Astrocyte of the spinal cord (primary cell): Measurements from ENCODE around the gene SLC16A10.

ENCODE experiments used
- DNase-seq: peaks from one replicate; pipeline ENCODE4 v3.0.0; 2011; ENCODE audit warnings: low read depth, low spot score
- H3K4me3 ChIP-seq: 2 replicates; pipeline ENCODE4 v1.5.1; 2011; ENCODE audit warnings: low read depth, mild to moderate bottlenecking, low read length, moderate library complexity
- CTCF ChIP-seq: IDR thresholded peaks from 2 replicates; pipeline ENCODE4 v1.5.1; 2012; ENCODE audit warnings: low read depth, mild to moderate bottlenecking, low read length, inconsistent platforms
- in situ Hi-C: cut with HindIII; loops from 2 replicates; pipeline ENCODE4 v1.10.0; 2017; ENCODE audit warnings: low sequenced_read_pairs

The SLC16A10 gene

DNA sequence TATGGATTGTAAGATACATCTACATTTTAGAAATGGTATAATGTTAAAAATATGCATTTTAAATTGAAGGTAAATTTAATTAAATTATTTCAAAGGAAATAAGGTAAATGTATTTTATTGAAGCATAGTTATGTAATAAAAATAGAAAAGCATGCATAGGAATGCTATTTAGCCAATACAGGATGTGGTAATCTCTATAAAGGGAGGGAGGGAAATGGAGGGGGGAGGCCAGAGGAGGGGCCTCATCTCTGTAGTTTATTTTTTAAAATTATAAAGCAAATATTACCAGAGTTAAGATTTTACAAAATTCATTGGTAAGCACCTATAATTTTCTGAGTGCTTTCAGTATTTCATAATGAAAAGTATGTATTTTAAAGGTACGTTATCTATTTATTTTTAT lies 27.2 kb downstream of the SLC16A10 start:
- TF ChIP-seq CTCF = no peak
- no peak for DNase-seq
- no peak overlapping the region for H3K4me3 ChIP-seq
- in situ Hi-C loops = no loop called here

GRCh38 chr6:111118826-111119225 lies 31.5 kb downstream of the SLC16A10 start:
- no peak overlapping the region for H3K4me3 ChIP-seq
- no peak for DNase-seq
- no peak for TF ChIP-seq CTCF
- in situ Hi-C loops = no loop called here

DNA sequence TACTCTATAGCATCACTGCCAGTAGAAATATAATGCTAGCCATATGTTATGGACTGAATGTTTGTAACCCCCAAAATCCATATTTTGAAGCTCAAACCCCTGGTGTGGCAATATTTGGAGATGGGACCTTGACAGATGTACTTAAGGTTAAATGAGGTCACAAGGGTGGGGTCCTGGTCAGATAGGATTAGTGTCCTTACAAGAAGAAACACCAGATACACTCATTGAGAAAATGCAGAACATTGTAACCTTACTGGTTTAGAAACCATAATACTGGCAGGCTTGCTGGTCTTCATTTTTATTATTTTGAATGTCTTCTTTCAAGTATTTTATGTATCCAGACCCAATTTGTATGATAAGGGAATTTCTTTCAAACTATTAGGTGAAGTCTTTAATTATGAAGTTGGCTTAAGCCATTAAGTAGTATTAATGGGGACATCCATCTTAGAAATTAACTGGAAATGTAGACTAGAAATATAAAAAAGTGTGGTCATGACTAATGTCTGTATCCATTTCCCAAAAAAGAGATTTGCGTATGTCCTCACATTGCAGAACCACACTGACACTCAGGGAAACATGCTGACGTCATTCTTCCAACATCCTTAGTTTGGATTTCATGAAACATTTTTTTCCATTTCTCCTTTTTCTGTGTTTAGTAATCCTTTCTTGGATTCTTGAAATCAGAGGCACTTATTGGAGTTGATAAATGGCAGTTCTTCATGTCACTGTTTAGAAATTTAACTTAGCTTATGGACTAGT lies 32.4 kb downstream of the SLC16A10 start:
- no peak overlapping the region for H3K4me3 ChIP-seq
- TF ChIP-seq CTCF = no peak
- in situ Hi-C loops = no loop called here
- no peak for DNase-seq

DNA sequence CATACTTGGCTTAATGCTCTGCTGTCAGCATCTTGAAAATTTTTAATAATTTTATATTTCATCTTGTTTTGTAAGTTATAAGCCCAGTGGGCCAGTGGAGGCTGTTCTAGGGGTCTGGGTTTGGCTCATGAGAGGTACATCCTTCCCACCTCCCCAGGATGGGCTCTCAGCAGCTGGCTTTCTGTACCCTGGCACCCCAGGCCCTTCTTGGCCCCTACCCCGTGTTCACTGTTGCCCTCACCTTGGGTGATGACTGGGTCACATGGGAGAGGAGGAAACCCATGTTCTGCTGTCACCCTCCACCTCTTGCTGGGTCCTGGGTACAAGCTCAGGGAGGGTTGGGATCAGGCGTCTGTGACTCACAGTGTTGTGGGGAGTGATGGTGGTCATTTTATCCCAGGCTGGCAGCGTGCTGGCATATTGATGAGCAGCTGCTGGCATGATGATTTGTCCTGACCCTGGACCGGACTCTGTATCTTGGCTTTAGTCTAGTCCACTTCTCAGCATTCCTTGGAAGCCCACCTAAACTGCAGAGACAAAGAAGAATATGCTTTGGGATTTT lies 34.6 kb downstream of the SLC16A10 start:
- H3K4me3 ChIP-seq = no peak overlapping the region
- in situ Hi-C loops = no loop called here
- no peak for DNase-seq
- no peak for TF ChIP-seq CTCF

DNA sequence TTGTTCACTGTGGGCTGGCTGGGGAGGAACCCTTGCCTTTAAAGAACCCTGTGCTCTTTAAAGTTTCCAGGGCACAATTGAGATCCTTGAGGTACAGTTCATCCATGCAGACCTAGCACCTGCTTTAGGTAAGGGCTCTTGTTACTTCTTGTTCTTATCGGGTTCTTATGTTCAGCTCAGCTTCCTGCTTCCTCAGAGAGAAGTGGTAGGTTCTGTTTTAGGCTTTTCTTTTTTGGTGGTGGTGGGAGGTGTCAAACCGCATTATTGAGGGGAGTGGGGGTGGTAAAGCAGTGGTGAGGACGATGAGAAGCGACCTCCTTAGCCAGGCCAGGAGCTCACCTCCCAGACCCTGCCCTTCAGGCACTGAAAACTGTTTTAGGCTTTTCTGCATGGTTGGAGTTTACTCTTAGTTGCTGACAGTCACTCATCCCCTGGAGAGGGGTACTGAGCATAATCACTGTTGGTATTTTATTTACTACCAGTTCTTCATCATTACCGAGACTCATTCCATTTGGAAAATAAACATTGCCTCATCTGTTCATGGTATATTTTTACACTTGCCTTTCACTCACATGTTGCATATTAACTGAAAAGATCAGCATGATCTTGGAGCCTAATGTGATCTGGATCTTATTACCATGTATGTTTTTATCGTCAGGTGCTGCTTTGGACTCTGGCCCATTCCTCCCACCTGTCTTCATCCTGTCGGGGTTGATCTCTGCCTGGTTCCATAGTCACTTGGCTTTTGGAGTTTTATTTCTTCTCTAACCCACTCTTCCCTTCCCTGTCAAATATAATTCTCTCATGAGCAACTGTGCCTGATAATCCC lies 35.4 kb downstream of the SLC16A10 start:
- in situ Hi-C loops = no loop called here
- H3K4me3 ChIP-seq = no peak overlapping the region
- TF ChIP-seq CTCF = no peak
- DNase-seq = no peak

GRCh38 chr6:111124406-111124805 lies 37.1 kb downstream of the SLC16A10 start:
- no peak overlapping the region for H3K4me3 ChIP-seq
- TF ChIP-seq CTCF = no peak
- no peak for DNase-seq
- in situ Hi-C loops = no loop called here
